ENCODE measurements around the gene DHPS.
"Not testable (repeated sequence)": the region's sequence is repeated elsewhere in the genome, so short reads cannot be mapped to it uniquely, and the experiment has no call there.

Gene DHPS

GRCh38 chr19:12681074-12681987 lies at the start of gene DHPS:
DHPS (minus strand) TSS chr19:12681880; CDS start chr19:12681766, 114 bp downstream.
- FAIRE-seq (no peak), DNase-seq (ENCODE audit: low spot score) (peak; percentile 85)

- no peak for DNase-seq (ENCODE audit: low spot score)
- no peak for FAIRE-seq
Measured at GRCh38 chr19:12731337-12731736, 49.7 kb upstream of the DHPS start.

- FAIRE-seq (no peak), DNase-seq (ENCODE audit: low spot score) (no peak)
Measured at GRCh38 chr19:12730064-12730463, 48.4 kb upstream of the DHPS start.

GRCh38 chr19:12727745-12728433 lies 46.2 kb upstream of the DHPS start:
- FAIRE-seq: no peak
- DNase-seq (ENCODE audit: low spot score): no peak

GRCh38 chr19:12726988-12727316 lies 45.3 kb upstream of the DHPS start:
- no peak for DNase-seq (ENCODE audit: low spot score)
- FAIRE-seq: no peak

- DNase-seq (ENCODE audit: low spot score); FAIRE-seq: not testable (repeated sequence)
Measured at GRCh38 chr19:12725612-12726011, 43.9 kb upstream of the DHPS start.

- DNase-seq (ENCODE audit: low spot score) (peak; percentile 59), FAIRE-seq (no peak)
Measured at GRCh38 chr19:12723641-12724426, 42.2 kb upstream of the DHPS start, which contains the start of gene TNPO2. TNPO2 (minus strand) TSS chr19:12723932; CDS start chr19:12720977, 2,955 bp downstream.

GRCh38 chr19:12723381-12723640 lies 41.6 kb upstream of the DHPS start:
- FAIRE-seq: no peak
- no peak for DNase-seq (ENCODE audit: low spot score)

GRCh38 chr19:12722566-12723380 lies 41.1 kb upstream of the DHPS start:
- no peak for FAIRE-seq
- peak; percentile 92 for DNase-seq (ENCODE audit: low spot score)

GRCh38 chr19:12721656-12722565 lies 40.2 kb upstream of the DHPS start:
- FAIRE-seq (no peak), DNase-seq (ENCODE audit: low spot score) (peak; percentile 38)

- no peak for DNase-seq (ENCODE audit: low spot score)
- FAIRE-seq: no peak
Measured at GRCh38 chr19:12720851-12721655, 39.4 kb upstream of the DHPS start.

GRCh38 chr19:12720296-12720695 lies 38.6 kb upstream of the DHPS start:
- DNase-seq (ENCODE audit: low spot score): no peak
- no peak for FAIRE-seq

GRCh38 chr19:12715929-12716328 lies 34.2 kb upstream of the DHPS start:
- FAIRE-seq (no peak), DNase-seq (ENCODE audit: low spot score) (no peak)

- no peak for DNase-seq (ENCODE audit: low spot score)
- FAIRE-seq: no peak
Measured at GRCh38 chr19:12715102-12715501, 33.4 kb upstream of the DHPS start.

GRCh38 chr19:12713304-12713703 lies 31.6 kb upstream of the DHPS start:
- DNase-seq (ENCODE audit: low spot score); FAIRE-seq: not testable (repeated sequence)

GRCh38 chr19:12712077-12712476 lies 30.4 kb upstream of the DHPS start:
- DNase-seq (ENCODE audit: low spot score); FAIRE-seq: not testable (repeated sequence)

GRCh38 chr19:12711187-12711586 lies 29.5 kb upstream of the DHPS start:
- FAIRE-seq (no peak), DNase-seq (ENCODE audit: low spot score) (no peak)

- DNase-seq (ENCODE audit: low spot score) (no peak), FAIRE-seq (no peak)
Measured at GRCh38 chr19:12708641-12709040, 27.0 kb upstream of the DHPS start.

- FAIRE-seq (no peak), DNase-seq (ENCODE audit: low spot score) (no peak)
Measured at GRCh38 chr19:12706332-12706718, 24.6 kb upstream of the DHPS start.

All from urothelium cell line (cell line).